Head of caudate nucleus (tissue), 42 donors: ENCODE measurements around the gene PRR5L.

Source experiments
- DNase-seq, 42 donors: peaks; one replicate each; pipeline versions ENCODE4 v3.0.0 to v3.0.0-alpha.2; 2020 to 2021; ENCODE audit warnings: mixed read lengths in 7 of 42
- intact Hi-C: fragments of 100-400 bp; cut with DNase I; formaldehyde crosslinking; loops from one replicate; pipeline ENCODE4 v1.15.0; 2022

Gene PRR5L

GRCh38 chr11:36273110-36273509, 23.0 kb upstream of the PRR5L start:
- peak in 13 of 42 donors; percentile 21 to 72 (median 44) for DNase-seq
- intact Hi-C loops = no loop called here

DNA sequence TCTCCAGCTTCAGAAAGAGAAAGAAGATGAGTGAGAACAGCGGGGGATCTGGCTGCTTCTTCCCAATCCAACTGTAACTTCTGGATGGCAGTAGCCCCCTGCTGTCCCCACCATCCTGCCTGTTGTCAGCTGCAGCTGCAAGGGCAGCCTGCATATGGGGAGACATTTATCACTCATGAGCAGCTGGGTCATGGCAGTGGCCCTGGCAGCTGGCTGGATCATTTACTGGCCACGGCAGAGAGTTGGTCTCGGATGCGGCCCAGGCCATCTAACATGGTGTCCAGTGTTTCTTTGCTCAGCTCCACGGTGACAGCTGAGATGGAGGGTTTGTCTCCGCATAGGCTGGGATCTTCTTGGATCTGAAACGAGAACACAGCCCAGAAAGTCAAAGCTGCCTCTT, 21.7 kb upstream of the PRR5L start:
- intact Hi-C loops = no loop called here
- DNase-seq = peak in 2 of 42 donors; percentile 29 to 40

GRCh38 chr11:36278531-36279282, 17.4 kb upstream of the PRR5L start:
- intact Hi-C loops = no loop called here
- peak in 2 of 42 donors; percentile 25 to 41 for DNase-seq

DNA sequence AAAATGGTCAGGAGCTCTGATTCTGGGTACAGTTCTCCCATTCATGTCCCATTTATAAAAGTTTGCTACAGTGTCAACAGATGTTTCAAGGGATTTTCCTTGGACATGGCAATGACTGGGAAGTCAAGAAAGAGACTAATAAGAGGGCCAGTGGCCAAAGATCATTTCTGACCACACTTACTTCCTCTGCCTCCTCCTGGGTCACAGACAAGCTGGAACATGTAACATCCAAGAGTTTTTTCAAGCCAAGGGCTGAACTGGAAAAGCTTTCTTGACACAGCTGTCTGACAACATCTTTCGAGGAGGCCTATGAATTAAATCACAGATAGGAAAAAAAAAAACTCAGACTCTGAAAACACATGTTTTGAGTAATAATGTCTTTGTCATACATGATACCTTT, 15.6 kb upstream of the PRR5L start:
- no peak for DNase-seq
- intact Hi-C loops = no loop called here

- intact Hi-C loops = no loop called here
- no peak for DNase-seq
Measured at GRCh38 chr11:36281850-36282249, 14.2 kb upstream of the PRR5L start.

DNA sequence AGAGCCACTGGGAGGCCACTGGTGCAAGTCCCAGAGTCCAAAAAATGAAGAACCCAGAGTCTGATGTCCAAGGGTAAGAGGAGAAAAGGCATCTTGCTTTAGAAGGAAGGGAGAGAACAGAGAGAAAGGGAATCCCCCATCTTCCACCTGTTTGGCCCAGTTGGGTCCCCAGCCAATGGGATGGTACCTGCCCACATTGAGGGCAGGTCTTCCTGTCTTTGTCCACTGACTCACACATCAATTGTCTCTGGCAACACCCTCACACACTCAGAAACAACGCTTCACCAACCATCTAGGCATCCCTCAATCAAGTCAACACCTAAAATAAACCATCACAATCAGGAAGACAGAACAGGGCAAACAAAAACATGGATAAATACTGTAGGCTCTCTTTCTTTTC, 13.2 kb upstream of the PRR5L start:
- no peak for DNase-seq
- intact Hi-C loops = no loop called here

GRCh38 chr11:36288442-36289225, 7.5 kb upstream of the PRR5L start:
- intact Hi-C loops = no loop called here
- DNase-seq = peak in 1 of 42 donors; percentile 42

DNA sequence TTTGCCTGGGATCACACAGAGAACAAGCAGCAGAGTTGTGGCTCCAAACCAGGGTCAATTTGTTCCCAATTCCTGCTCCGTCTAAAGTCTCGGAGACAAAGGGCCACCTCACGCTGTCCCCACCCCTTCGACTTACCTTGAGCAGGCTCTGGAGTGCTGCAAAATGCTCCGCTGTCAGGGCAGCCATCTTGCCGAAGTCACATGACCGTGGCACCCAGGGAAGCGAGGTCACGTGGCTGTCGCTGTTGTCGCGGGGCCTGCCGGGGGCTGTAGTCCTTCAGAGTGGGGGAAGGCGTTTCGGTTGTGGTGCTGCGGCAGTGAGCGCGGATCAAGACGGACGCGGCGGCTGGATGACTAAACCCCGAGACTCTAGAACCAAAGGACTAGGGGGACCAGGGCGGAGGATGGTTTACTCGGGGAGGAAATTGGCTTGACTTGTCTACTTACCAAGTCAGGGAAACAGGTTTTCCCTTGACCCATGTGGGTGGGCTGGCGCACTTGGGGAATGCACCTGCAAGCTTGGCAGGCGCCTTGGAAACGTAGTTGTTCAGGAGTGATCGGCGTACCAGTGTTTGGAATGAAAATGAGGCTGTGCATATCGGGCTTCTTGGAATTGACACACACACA, 6.7 kb upstream of the PRR5L start, which contains the start of gene COMMD9:
TSS of gene COMMD9 (minus strand) at position 199 of the 627 bp plus-strand sequence. CDS start at position 187, 12 bp downstream.
- intact Hi-C loops = no loop called here
- peak; percentile 95 to 99 (median 98) for DNase-seq

GRCh38 chr11:36292311-36292722, 3.8 kb upstream of the PRR5L start:
- intact Hi-C loops = loop anchor here (5.0 kb wide), 1 partner anchor 185 kb away; no protein-coding TSS in a partner anchor
- DNase-seq = peak in 2 of 42 donors; percentile 17 to 48

- intact Hi-C loops = loop anchor here (5.0 kb wide), 1 partner anchor 80 kb away; no protein-coding TSS in a partner anchor
- no peak for DNase-seq
Measured at GRCh38 chr11:36296884-36297543, 926 bp downstream of the PRR5L start.

DNA sequence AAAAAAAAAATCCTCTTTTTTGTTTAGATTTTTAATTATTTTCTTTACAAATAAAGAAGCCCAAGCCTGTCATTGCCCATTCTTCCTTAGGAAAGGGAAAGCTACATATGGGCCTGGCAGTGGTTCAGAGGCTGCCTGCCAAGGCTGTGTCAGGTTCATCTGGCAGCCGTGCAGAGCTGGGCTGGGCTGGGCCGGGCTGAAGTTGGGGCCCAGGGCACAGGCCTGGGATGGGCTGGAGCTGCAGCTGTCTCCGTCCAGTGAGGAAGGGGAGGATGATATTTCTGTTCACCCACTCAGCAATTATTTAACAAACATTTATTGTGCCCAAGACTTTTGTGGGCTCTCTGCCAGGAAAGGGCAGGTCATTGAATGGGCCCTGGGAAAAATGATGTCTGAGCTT, 4.6 kb downstream of the PRR5L start:
- intact Hi-C loops = no loop called here

GRCh38 chr11:36304351-36304750, 8.3 kb downstream of the PRR5L start:
- DNase-seq = no peak
- intact Hi-C loops = no loop called here

More for the DNA sequence above, 4.6 kb downstream of the PRR5L start:
- peak in 41 of 42 donors; percentile 20 to 90 (median 72) for DNase-seq

- no peak for DNase-seq
- intact Hi-C loops = no loop called here
Measured at GRCh38 chr11:36305047-36305446, 9.0 kb downstream of the PRR5L start.

DNA sequence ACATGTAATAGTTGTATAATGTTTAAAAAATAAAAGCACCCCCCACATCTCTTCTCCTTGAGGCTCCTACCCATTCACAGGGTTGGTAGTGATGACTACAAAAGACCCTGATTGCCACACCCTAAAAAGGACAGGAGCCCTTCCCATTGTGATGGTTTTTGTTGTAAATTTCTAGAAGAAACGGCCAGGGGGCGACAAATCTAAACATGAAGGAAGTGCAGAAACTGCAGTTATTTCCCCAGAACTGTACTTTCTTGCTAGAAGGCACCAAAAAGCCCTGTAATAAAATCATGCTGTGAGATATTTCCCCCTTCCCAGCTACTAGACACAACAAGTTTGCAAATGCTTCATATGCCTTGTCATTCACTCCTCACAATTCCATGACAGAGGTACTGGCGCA, 10.8 kb downstream of the PRR5L start:
- intact Hi-C loops = no loop called here
- DNase-seq = no peak

DNA sequence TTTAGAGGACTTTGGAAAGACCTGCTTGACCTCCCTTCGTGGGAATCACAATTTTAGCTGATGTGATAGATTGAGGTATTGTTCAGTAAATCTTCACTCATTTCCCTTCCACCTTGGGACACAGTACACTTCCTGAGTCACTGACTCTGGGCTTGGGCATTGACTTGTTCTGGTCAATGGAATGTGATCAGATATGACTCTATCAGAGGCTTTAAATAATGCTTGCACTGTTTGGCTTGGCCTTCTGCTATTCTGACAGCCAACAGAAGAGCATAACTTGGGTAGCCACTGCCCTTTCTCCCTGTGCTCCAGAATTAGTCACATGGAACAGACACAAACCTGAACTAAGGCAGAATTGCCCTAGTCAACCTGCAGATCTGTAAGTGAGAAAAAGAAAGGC, 12.5 kb downstream of the PRR5L start:
- DNase-seq = no peak
- intact Hi-C loops = no loop called here

DNA sequence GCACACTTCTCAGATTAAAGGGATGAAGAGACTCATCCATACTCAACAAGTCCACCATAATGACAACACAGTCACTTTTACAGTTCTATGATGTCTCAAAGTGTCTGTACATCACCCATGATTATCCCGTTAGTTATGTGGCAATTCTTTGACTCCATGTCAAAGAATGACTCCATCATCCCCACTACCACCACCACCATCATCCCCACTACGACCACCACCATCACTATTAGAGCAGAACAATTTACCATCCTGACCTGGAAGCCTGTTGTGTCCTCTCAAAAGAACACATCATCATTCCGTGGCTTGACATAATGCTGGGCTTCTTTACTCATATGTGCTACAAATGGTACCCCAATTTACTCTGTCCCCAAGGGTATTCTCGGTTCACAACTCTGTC, 13.7 kb downstream of the PRR5L start:
- no peak for DNase-seq
- intact Hi-C loops = no loop called here

DNA sequence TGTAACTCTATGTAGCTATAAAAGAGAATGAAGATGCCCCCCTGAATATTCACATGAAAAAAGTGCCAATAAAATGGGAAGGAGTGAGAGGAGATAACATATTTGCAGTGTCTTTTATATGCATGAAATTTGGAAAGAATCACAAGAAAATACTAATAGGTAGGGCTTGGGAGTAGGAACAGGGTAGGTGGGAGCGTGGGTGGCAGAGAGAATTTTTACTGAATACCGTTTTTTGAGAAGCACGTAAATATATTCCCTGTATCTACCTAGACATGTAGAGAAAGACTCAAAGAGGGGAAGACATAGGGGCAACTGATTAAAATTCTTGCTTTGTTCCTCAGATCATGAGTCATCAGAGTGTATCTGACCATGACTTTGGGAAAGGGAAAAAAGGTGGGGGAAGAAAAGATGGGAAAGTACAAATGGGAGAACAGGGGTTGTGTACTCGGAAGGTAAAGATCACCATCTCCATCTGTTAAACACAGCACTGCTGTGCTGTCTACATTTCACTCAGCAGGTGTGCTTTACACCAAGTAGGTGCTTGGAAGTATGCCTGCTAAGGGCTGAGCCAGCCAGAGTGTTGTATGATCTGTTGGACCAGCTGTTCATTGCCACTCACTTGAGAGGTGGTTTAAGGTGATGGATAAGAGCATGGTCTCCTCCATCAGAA, 16.0 kb downstream of the PRR5L start:
- peak in 21 of 42 donors; percentile 20 to 77 (median 49) for DNase-seq
- intact Hi-C loops = no loop called here

- intact Hi-C loops = no loop called here
- no peak for DNase-seq
Measured at GRCh38 chr11:36312611-36313472, 16.8 kb downstream of the PRR5L start.
